K562 (cell line): ENCODE data around the gene HEBP1. TPM values are rescaled to one million over a fixed set of nuclear protein-coding genes. Genes with fewer than 3 reads are reported as not detected.

Experiments
- ATAC-seq: fragments of 200-7000 bp; cut with Tn5 transposase; 3 replicates; pipeline ENCODE4 v1.9.1; 2020; ENCODE audit warnings: moderate library complexity
- BruUV-seq: library from RNA; stranded (reverse); fragments of 400-500 nt; replicated peaks from 2 replicates; lab custom pipeline; 2021; lab: Mats Ljungman, UMichigan
- CTCF ChIA-PET: fragments of 300-600 bp; formaldehyde crosslinking; extraction: SDS; loops from one replicate; lab custom pipeline; 2021; ENCODE audit warnings: low intra/inter-chr PET ratio; lab: Yijun Ruan, JAX
- POLR2A ChIA-PET: fragments of 300-600, 350-650 bp; sonication (Branson Sonifier 250); formaldehyde crosslinking; extraction: SDS; loops from one replicate; lab custom pipeline; 2021; ENCODE audit warnings: antibody characterized with exemption, inconsistent platforms; lab: Yijun Ruan, JAX
- DNase-seq, 4 experiments: peaks; one replicate each; pipeline versions ENCODE4 v3.0.0 to v3.0.0-alpha.2; 2011 to 2018; ENCODE audit warnings: low spot score in 3 of 4, mixed read lengths in 3 of 4; ENCODE audit errors: extremely low read depth in 1 of 4
- FAIRE-seq: peaks from 2 replicates; lab custom pipeline; 2011; peaks lifted over from hg19 to GRCh38; lab: Jason Lieb, UNC
- H2AFZ ChIP-seq: 2 replicates; pipeline ENCODE4 v1.6.0; 2011; ENCODE audit warnings: low read depth, low read length, control low read depth, inconsistent platforms
- H3K27ac ChIP-seq: fragments of 200-600 bp; 3 replicates; pipeline ENCODE4 v1.8.0; 2011; ENCODE audit warnings: low read depth, mild to moderate bottlenecking, control low read depth, inconsistent platforms, low read length, moderate library complexity, mixed read lengths; ENCODE audit errors: extremely low read depth
- H3K27me3 ChIP-seq, 2 experiments: fragments of 300-600 bp in 1 of 2; 2 replicates in 1 of 2; 3 replicates in 1 of 2; pipeline versions ENCODE4 v1.6.0 to v1.8.0; 2011; ENCODE audit warnings: inconsistent platforms in 2 of 2, low read length in 2 of 2, mild to moderate bottlenecking in 1 of 2, mixed read lengths in 1 of 2, moderate library complexity in 1 of 2; ENCODE audit not compliant: control insufficient read depth in 2 of 2, insufficient read depth in 2 of 2
- H3K36me3 ChIP-seq: fragments of 300-600 bp; 3 replicates; pipeline ENCODE4 v1.8.0; 2011; ENCODE audit warnings: mild to moderate bottlenecking, low read length, inconsistent platforms; ENCODE audit not compliant: control insufficient read depth, insufficient read depth
- H3K4me1 ChIP-seq, 2 experiments: fragments of 200-600 bp in 1 of 2; replicated peaks in 1 of 2; 2 replicates in 1 of 2; 3 replicates in 1 of 2; pipeline versions ENCODE4 v1.5.1 to v1.8.0; 2011; ENCODE audit warnings: inconsistent platforms in 2 of 2, low read length in 2 of 2, mild to moderate bottlenecking in 1 of 2, mixed read lengths in 1 of 2, moderate library complexity in 1 of 2; ENCODE audit not compliant: control insufficient read depth in 2 of 2, insufficient read depth in 2 of 2
- H3K4me2 ChIP-seq: 2 replicates; pipeline ENCODE4 v1.6.1; 2011; ENCODE audit warnings: low read length, control low read depth, inconsistent platforms, mixed read lengths; ENCODE audit not compliant: insufficient read depth
- H3K4me3 ChIP-seq: fragments of 200-600 bp; sonication (generic), shearing (Covaris generic); 2 replicates; pipeline ENCODE4 v1.5.1; 2016; ENCODE audit warnings: control low read depth, inconsistent platforms
- H3K79me2 ChIP-seq: fragments of 200-600 bp; 3 replicates; pipeline ENCODE4 v1.8.0; 2011; ENCODE audit warnings: low read length, inconsistent platforms; ENCODE audit not compliant: control insufficient read depth, insufficient read depth
- H3K9ac ChIP-seq, 2 experiments: 2 replicates each; pipeline versions ENCODE4 v1.6.0 to v1.6.1; 2011; ENCODE audit warnings: low read depth in 2 of 2, low read length in 2 of 2, control low read depth in 1 of 2, inconsistent platforms in 1 of 2, mild to moderate bottlenecking in 1 of 2, mixed read lengths in 1 of 2; ENCODE audit not compliant: insufficient read depth in 1 of 2
- H3K9me1 ChIP-seq: one replicate; pipeline ENCODE4 v1.6.0; 2011; ENCODE audit warnings: inconsistent platforms, mild to moderate bottlenecking, low read length, moderate library complexity; ENCODE audit not compliant: control insufficient read depth, insufficient read depth
- H3K9me3 ChIP-seq: replicated peaks from 2 replicates; pipeline ENCODE4 v1.5.1; 2011; ENCODE audit warnings: low read depth, low read length, inconsistent platforms; ENCODE audit not compliant: control insufficient read depth, insufficient read depth
- H4K20me1 ChIP-seq: replicated peaks from 2 replicates; pipeline ENCODE4 v1.6.1; 2011; ENCODE audit warnings: low read length, inconsistent platforms, mixed read lengths; ENCODE audit not compliant: control insufficient read depth, insufficient read depth
- BRCA1 ChIP-seq, 2 experiments: fragments of 450-650 bp in 1 of 2; sonication (generic) in 1 of 2; formaldehyde crosslinking in 1 of 2; IDR thresholded peaks; 2 replicates each; pipeline versions ENCODE4 v1.5.0 to v1.6.1; 2017 to 2020; ENCODE audit warnings: mild to moderate bottlenecking in 1 of 2, missing genetic modification reagents in 1 of 2
- E2F8 ChIP-seq: fragments of 450-650 bp; IDR thresholded peaks from 2 replicates; pipeline ENCODE4 v1.7.1; 2018; ENCODE audit warnings: mild to moderate bottlenecking, low read depth; ENCODE audit not compliant: partially characterized antibody
- MEF2D ChIP-seq: conservative IDR thresholded peaks from 2 replicates; pipeline ENCODE4 v1.6.1; 2016; ENCODE audit warnings: low read depth, missing genetic modification characterization, missing compliant biosample characterization
- OTX1 ChIP-seq: fragments of 450-650 bp; formaldehyde crosslinking; IDR thresholded peaks from 2 replicates; pipeline ENCODE4 v1.4.0; 2022; ENCODE audit warnings: mild to moderate bottlenecking
- RFX1 ChIP-seq: fragments of 450-650 bp; IDR thresholded peaks from 2 replicates; pipeline ENCODE4 v1.6.1; 2016; ENCODE audit warnings: mild to moderate bottlenecking, moderate library complexity
- ZNF121 ChIP-seq: sonication (generic); formaldehyde crosslinking; conservative IDR thresholded peaks from 2 replicates; pipeline ENCODE4 v1.8.0; 2022; ENCODE audit warnings: missing genetic modification reagents
- WGBS: fragments of 100-300 bp; shearing (Covaris generic); methylation state at CpG from one replicate; pipeline ENCODE4 v1.1.6; 2016; ENCODE audit warnings: low coverage, mixed read lengths; ENCODE audit not compliant: insufficient coverage; ENCODE audit errors: missing lambda C conversion rate; 5-methylcytosine and 5-hydroxymethylcytosine counted together
- in situ Hi-C: fragments of 300-500 bp; cut with MboI; formaldehyde crosslinking; loops from 4 replicates; pipeline ENCODE4 v1.15.0; 2018; ENCODE audit warnings: inconsistent platforms, mixed read lengths
- intact Hi-C: fragments of 100-400 bp; cut with micrococcal nuclease; formaldehyde crosslinking; loops from 2 replicates; pipeline ENCODE4 v1.14.2; 2022
- polyA plus RNA-seq, 8 experiments: library from polyadenylated mRNA; depleted of rRNA in 4 of 8; stranded (reverse) in 5 of 8; unstranded in 3 of 8; fragments of >200 nt; fragmentation: Nextera tagmentation in 2 of 8; fragmentation: Illumina TruSeq in 1 of 8; extraction: Ambion mirVana in 2 of 8; extraction: Trizol in 1 of 8; gene quantifications; 2 replicates each; pipeline versions ENCODE4 v1.2.1 to v1.2.3, GENCODE V29; 2011 to 2014; ENCODE audit warnings: inconsistent platforms in 1 of 8, missing spikeins in 1 of 8
- total RNA-seq, 7 experiments: library from RNA; depleted of rRNA in 6 of 7; stranded (reverse); fragments of >200 nt in 6 of 7; fragmentation: Illumina TruSeq in 2 of 7; extraction: Trizol in 2 of 7; gene quantifications; 2 replicates each; pipeline versions ENCODE4 v1.2.1 to v1.2.3, GENCODE V29; 2011 to 2021; ENCODE audit warnings: low replicate concordance in 1 of 7
- TF ChIP-seq, protein P1 (sequence below): sonication (generic); formaldehyde crosslinking; IDR thresholded peaks from 2 replicates; pipeline ENCODE4 v1.8.1; 2023; ENCODE audit warnings: missing genetic modification reagents, mild to moderate bottlenecking, borderline replicate concordance

The HEBP1 gene
- total and polyA plus RNA-seq, 9 of the 15 experiments (the other 6 are each of a cell fraction or from before 2014, with no cell fraction given), result 1.1 to 10.1 (median 2.4) TPM

- Histone ChIP-seq H3K27me3 (no peaks in the 10 kb centered on the region), H3K27ac (no peak overlapping the region), H3K79me2 (no peaks in the 10 kb centered on the region), H3K9ac (no peak overlapping the region), H3K9me3 (no peaks in the 10 kb centered on the region), H2AFZ (no peak overlapping the region), H3K9me1 (no peaks in the 10 kb centered on the region), H3K4me1 (peaks cover 0 to 2% of the 10 kb centered on the region in 2 experiments; a peak in 2 of 5 replicates), H3K36me3 (peaks cover 10% of the 10 kb centered on the region; the same call in 2 of the 3 replicates), H3K4me3 (no peak overlapping the region), H3K4me2 (no peak overlapping the region), H4K20me1 (no peaks in the 10 kb centered on the region)
- POLR2A ChIA-PET, result no interaction called here
- WGBS, result 82% methylated on average over 4 of the region's 4 CpGs
- in situ Hi-C loops (no loop called here), intact Hi-C loops (no loop called here)
- TF ChIP-seq MEF2D (tag) (no peak), ZNF121 (CRISPR knock-in tag) (peak; percentile 33; the same call in 1 of the 2 replicates)
- CTCF ChIA-PET, result no interaction called here
- ATAC-seq, result no peak
- no peak for FAIRE-seq
- BruUV-seq, result no TSS peak
- no peak for DNase-seq
Observed at GRCh38 chr12:12977231-12977630, 22.8 kb downstream of the HEBP1 start.

- no peak overlapping the region for H3K27ac ChIP-seq
- CTCF ChIA-PET, result interaction anchor here (1.4 kb wide), 1 partner anchor 60 kb away, joined by 7 read pairs; no protein-coding TSS in a partner anchor
- peaks cover 0 to 2% of the 10 kb centered on the region in 2 experiments; a peak in 2 of 5 replicates for H3K4me1 ChIP-seq
- peaks cover 6% of the 10 kb centered on the region; the same call in 2 of the 3 replicates for H3K36me3 ChIP-seq
- no TSS peak for BruUV-seq
- no peak overlapping the region for H3K4me2 ChIP-seq
- no peak for FAIRE-seq
- H4K20me1 ChIP-seq, result no peaks in the 10 kb centered on the region
- 91% methylated on average over 2 of the region's 2 CpGs for WGBS
- ATAC-seq, result no peak
- no peaks in the 10 kb centered on the region for H3K27me3 ChIP-seq
- in situ Hi-C loops, result no loop called here
- no peaks in the 10 kb centered on the region for H3K9me1 ChIP-seq
- H3K9ac ChIP-seq, result no peak overlapping the region
- H3K4me3 ChIP-seq, result no peak overlapping the region
- no peaks in the 10 kb centered on the region for H3K79me2 ChIP-seq
- H2AFZ ChIP-seq, result no peak overlapping the region
- no peaks in the 10 kb centered on the region for H3K9me3 ChIP-seq
- intact Hi-C loops, result no loop called here
- no peak for DNase-seq
- POLR2A ChIA-PET, result interaction anchor here (0.7 kb wide), 1 partner anchor 9 kb away, joined by 3 read pairs; no protein-coding TSS in a partner anchor
- TF ChIP-seq OTX1, result no peak
- no peak for TF ChIP-seq E2F8
- no peak for TF ChIP-seq RFX1
- TF ChIP-seq, protein P1, sequence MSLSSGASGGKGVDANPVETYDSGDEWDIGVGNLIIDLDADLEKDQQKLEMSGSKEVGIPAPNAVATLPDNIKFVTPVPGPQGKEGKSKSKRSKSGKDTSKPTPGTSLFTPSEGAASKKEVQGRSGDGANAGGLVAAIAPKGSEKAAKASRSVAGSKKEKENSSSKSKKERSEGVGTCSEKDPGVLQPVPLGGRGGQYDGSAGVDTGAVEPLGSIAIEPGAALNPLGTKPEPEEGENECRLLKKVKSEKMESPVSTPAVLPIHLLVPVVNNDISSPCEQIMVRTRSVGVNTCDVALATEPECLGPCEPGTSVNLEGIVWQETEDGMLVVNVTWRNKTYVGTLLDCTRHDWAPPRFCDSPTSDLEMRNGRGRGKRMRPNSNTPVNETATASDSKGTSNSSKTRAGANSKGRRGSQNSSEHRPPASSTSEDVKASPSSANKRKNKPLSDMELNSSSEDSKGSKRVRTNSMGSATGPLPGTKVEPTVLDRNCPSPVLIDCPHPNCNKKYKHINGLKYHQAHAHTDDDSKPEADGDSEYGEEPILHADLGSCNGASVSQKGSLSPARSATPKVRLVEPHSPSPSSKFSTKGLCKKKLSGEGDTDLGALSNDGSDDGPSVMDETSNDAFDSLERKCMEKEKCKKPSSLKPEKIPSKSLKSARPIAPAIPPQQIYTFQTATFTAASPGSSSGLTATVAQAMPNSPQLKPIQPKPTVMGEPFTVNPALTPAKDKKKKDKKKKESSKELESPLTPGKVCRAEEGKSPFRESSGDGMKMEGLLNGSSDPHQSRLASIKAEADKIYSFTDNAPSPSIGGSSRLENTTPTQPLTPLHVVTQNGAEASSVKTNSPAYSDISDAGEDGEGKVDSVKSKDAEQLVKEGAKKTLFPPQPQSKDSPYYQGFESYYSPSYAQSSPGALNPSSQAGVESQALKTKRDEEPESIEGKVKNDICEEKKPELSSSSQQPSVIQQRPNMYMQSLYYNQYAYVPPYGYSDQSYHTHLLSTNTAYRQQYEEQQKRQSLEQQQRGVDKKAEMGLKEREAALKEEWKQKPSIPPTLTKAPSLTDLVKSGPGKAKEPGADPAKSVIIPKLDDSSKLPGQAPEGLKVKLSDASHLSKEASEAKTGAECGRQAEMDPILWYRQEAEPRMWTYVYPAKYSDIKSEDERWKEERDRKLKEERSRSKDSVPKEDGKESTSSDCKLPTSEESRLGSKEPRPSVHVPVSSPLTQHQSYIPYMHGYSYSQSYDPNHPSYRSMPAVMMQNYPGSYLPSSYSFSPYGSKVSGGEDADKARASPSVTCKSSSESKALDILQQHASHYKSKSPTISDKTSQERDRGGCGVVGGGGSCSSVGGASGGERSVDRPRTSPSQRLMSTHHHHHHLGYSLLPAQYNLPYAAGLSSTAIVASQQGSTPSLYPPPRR (CRISPR knock-in tag), result no peak
- no peak for TF ChIP-seq BRCA1 (IDR thresholded peaks at IDR 0.05)
- no peak for TF ChIP-seq BRCA1 (CRISPR knock-in tag; IDR thresholded peaks at IDR 0.05)
Observed at GRCh38 chr12:12976366-12976765, 23.7 kb downstream of the HEBP1 start.
